CD1c-positive myeloid dendritic cell (primary cell): Measurements from ENCODE around the gene FAM135A.
A peak's percentile ranks its signal among the peaks of the same experiment; 100 is the strongest.
"Not testable (repeated sequence)": the region's sequence is repeated elsewhere in the genome, so short reads cannot be mapped to it uniquely, and the experiment has no call there.

Experiments
- DNase-seq: peaks from one replicate; pipeline ENCODE4 v3.0.0-alpha.2; 2016; ENCODE audit errors: extremely low spot score

Gene FAM135A

GRCh38 chr6:70547905-70548304 lies 134.6 kb downstream of the FAM135A start:
- DNase-seq, result no peak

- no peak for DNase-seq
Observed at GRCh38 chr6:70549327-70549726, 136.0 kb downstream of the FAM135A start.

GRCh38 chr6:70551566-70551965 lies 138.3 kb downstream of the FAM135A start:
- DNase-seq, result no peak

- not testable (repeated sequence) for DNase-seq
Observed at GRCh38 chr6:70552286-70552940, 139.1 kb downstream of the FAM135A start.

- DNase-seq, result no peak
Observed at GRCh38 chr6:70552974-70553373, 139.7 kb downstream of the FAM135A start.

GRCh38 chr6:70557998-70558397 lies 144.7 kb downstream of the FAM135A start:
- no peak for DNase-seq

GRCh38 chr6:70562401-70562800 lies 149.1 kb downstream of the FAM135A start:
- DNase-seq, result not testable (repeated sequence)

GRCh38 chr6:70563530-70563929 lies 150.2 kb downstream of the FAM135A start:
- no peak for DNase-seq

- DNase-seq, result peak; percentile 95
Observed at GRCh38 chr6:70566751-70567382, 153.6 kb downstream of the FAM135A start, which contains the start of gene SDHAF4. Gene SDHAF4 (plus strand): TSS chr6:70566930. CDS start chr6:70566941, 11 bp downstream.

- DNase-seq, result no peak
Observed at GRCh38 chr6:70574643-70575042, 161.3 kb downstream of the FAM135A start.

GRCh38 chr6:70575899-70576495 lies 162.7 kb downstream of the FAM135A start:
- no peak for DNase-seq

- no peak for DNase-seq
Observed at GRCh38 chr6:70586114-70586513, 172.8 kb downstream of the FAM135A start.

GRCh38 chr6:70590400-70590799 lies 177.1 kb downstream of the FAM135A start:
- no peak for DNase-seq

GRCh38 chr6:70592391-70593117 lies 179.2 kb downstream of the FAM135A start:
- DNase-seq, result no peak

GRCh38 chr6:70593118-70593486 lies 179.8 kb downstream of the FAM135A start:
- DNase-seq, result no peak

GRCh38 chr6:70599187-70599586 lies 185.9 kb downstream of the FAM135A start:
- no peak for DNase-seq

- DNase-seq, result no peak
Observed at GRCh38 chr6:70601014-70601413, 187.7 kb downstream of the FAM135A start.

GRCh38 chr6:70604254-70604653 lies 190.9 kb downstream of the FAM135A start:
- DNase-seq, result no peak

GRCh38 chr6:70607371-70607770 lies 194.1 kb downstream of the FAM135A start:
- DNase-seq, result not testable (repeated sequence)

- not testable (repeated sequence) for DNase-seq
Observed at GRCh38 chr6:70609181-70609580, 195.9 kb downstream of the FAM135A start.
